Dermis blood vessel endothelial cell (primary cell): ENCODE results near the gene CEACAM18. TPM values are rescaled to one million over a fixed set of nuclear protein-coding genes. Genes with fewer than 3 reads are reported as not detected.
"Not testable (repeated sequence)": the region's sequence is repeated elsewhere in the genome, so short reads cannot be mapped to it uniquely, and the experiment has no call there.

Source experiments
- DNase-seq: peaks from one replicate; pipeline ENCODE4 v3.0.0; 2010
- total RNA-seq: library from RNA; depleted of rRNA; stranded (reverse); fragments of >200 nt; gene quantifications from 2 replicates; pipeline ENCODE4 v1.2.3, GENCODE V29; 2014

CEACAM18 gene
- total RNA-seq, 1 donor from 2014 or later = not detected

DNA sequence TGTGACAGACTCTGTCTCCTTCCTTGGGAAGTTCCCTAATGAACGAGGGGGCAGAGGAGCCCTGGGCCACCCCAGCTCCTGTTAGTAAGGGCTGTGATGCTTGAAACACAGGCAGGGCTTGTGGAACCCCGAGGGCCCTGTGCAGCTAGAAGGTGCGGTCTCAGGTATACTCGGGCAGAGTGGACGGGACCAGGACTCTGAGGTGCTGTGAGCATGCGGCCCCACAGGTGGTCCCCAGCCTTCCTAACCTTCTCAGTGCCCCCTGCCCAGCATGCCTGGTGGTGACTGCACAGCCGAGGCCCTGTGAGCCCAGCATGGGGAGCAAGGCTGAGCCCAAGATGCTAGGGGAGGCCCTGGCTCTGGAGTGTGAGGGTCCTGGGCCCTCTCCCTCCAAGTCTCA is 16.1 kb upstream of the CEACAM18 start:
- no peak for DNase-seq

DNA sequence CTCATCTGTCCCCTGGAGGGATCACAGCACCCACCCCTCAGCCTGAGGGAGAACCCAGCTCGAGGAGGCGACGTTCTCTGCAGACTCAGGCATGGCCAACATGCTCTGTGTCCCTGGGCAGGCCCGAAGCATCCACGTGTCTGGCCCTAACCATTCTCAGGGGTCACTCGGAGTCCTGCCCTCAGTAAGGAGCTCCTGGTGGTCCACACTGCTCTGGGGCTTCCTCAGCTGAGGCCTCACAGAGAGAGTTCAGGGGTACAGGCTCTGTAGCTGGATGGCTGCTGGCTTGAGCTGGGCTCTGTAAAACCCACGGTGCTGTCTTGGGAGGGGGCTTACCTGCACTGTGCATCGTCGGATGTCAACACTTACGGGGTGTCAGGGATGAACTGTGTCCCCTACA is 15.7 kb upstream of the CEACAM18 start:
- DNase-seq = no peak

DNA sequence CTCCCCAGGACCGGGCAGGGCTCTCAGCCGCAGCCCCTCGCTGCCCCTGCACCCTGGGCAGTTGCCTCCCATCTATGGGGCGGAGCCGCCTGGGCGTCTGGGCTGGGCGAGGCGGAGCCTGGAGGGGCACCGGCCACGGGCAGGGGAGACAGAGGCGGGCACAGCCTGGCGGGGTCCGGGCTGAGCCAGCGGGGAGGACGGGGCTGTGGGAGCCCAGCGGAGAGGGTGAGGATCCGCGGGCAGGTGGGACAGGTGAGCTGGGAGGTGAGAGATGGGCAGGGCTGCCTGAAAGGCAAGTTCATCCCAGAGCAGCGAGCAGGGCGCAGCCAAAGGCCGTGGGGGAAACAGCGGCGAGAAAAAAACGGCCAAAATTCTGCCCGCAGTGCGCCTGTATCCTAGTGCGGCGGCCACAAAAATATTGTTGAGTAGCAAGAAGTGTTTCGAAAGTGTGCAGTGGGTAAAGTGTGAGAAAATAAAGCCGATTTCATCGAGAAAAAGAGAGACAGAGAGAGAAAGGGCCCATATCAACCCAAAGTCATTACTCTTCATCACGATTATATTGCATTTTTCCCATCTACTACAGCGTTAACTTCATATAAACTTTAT is 14.3 kb upstream of the CEACAM18 start:
- DNase-seq = not testable (repeated sequence)

DNA sequence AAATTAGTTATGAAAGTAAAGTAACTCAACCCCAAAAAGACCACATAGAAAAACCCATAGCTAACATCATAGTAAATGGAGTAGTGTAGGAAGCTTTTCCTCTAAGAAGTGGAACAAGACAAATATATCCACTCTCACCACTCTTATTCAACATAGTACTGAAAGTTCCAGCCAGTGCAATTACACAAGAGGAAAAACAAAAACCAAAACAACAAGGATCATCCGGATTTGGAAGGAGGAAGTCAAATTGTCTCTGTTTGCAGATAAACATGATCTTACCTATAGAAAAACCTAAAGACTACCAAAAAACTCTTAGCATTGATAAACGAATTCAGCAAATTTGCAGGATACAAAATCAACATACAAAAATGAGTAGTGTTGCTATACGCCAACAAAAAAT is 11.6 kb upstream of the CEACAM18 start:
- no peak for DNase-seq

DNA sequence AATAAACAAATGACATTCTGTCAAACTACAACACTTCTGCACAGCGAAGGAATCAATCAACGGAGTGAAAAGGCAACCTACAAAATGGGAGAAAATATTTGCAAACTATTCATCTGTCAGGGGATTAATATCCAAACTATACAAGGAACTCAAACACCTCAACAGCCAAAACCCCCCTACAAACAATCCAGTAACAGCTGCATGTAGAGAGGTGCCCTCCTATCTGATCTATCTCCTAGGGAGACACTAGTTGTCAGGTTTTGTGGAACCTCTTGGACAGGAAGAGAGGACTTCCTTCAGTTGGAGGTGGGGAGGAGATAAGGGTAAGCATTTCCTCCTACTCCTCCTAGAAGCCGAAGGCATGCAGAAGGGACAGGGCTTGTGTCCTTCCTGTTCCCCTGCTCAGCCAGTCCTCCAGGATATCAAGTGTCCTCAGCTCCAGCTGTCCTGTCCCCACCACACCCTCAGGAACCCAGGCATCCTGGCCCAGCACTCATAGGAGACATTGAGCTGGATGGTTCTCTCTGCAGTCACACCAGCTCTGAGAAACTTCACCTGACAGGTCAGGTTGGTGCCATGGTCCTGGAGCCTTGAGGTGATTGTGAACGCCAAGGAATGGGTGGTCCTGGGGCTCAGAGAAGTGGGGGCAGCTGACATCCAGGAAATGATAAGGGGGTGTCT is 10.3 kb upstream of the CEACAM18 start:
- no peak for DNase-seq

DNA sequence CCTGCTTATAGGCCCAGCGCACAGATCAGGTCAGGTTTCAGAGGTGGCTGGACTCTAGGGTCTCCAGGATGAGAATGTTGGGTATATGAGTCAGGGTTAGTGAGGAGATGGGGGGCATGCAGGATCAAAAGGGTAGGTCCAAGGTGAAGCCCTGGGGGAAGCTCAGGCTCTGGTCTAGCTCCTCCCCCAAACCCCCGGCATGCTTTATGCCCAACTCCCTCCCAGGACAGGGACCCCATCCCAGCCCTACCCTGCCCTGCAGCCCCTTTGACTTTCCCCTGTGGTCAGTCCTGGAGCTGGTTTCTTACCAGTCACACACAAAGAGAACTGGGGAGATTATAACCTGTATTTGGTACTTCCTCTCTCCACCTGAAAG is 9.8 kb upstream of the CEACAM18 start:
- no peak for DNase-seq

DNA sequence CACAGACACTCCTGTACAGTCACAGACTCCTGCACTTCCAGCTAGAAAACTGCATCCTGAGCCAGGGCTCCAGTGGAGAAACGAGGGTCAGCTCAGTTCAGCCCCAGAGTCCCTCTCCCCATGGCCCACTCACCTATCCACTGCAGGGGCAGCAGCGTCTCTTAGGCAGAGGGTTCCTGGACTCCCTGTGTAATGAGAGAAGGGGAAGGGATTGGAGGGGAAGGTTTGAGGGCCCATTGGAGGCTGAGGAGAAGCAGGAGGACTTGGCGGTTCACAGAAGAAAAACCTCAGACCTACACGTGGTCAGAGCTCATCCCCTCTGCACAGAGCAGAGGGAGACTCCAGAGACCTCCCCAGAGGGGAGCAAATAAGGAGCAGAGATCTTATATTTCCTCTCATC is 9.2 kb upstream of the CEACAM18 start:
- no peak for DNase-seq

DNA sequence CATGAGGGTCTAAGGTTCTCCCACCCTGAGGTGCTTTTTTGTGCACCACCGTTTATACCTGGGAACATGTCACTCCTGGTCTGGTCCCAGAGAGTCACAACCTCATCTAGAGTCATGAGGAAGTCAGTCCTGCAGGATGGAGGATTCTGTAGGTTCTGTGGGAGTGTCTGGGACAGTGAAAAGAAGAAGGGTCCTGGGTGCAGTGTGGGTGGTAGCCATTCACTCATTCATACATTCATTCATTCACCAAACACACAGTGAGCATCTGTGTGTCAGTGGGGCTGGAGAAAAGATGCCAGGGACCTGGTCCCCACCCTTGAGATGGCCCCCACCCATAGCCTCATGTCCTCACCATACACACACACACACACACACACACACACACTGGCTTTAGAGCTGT is 8.7 kb upstream of the CEACAM18 start:
- DNase-seq = no peak

DNA sequence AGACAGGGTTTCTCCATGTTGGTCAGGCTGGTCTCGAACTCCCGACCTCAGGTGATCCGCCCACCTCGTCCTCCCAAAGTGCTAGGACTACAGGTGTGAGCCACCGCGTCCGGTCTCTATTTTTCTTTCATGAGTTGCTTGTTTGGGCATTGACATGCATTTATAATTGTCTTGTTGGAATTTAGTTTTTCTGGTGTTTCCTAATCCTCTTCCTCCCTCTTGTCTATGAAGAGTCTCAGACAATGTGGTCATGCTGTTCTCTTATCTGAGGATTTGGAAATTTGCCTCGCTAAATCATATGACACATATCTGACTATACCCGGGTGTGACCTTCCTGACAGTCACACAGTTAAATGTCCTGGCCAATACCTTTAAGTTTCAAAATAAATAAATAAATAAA is 7.4 kb upstream of the CEACAM18 start:
- DNase-seq = no peak

DNA sequence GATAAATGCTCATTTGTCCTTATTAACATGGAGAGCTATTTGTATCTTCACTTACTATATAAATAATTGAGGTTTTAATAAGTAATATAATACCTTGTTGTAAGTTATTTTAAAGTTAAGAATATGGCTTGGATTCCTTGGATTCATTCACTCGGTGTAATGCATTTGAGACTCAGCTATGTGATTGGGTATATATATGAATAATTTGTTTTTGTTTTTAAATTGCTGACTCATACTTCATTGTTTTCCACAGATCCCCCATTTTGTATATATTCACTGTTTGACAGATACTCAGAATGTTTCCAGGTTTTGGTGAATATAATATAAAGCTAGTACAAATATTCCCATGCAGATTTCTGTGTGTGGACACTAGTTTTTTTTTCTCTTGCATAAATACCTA is 6.8 kb upstream of the CEACAM18 start:
- DNase-seq = peak; percentile 3

DNA sequence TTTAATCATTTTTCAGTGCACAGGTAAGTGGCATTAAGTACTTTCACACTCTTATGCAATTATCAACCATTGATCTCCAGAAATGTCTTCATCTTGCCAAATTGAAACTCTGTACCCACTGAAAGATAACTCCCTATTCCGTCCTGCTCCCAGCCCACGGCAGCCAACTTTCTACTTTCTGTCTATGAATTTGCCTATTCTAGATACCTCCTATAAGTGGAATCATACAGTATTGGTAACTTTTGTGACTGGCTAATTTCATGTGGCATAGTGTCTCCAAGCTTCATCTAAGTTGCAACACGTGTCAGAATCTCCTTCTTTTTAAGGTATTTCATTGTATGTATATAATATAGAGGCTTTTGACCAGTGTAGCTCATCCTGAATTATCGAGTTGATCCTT is 5.7 kb upstream of the CEACAM18 start:
- DNase-seq = no peak

DNA sequence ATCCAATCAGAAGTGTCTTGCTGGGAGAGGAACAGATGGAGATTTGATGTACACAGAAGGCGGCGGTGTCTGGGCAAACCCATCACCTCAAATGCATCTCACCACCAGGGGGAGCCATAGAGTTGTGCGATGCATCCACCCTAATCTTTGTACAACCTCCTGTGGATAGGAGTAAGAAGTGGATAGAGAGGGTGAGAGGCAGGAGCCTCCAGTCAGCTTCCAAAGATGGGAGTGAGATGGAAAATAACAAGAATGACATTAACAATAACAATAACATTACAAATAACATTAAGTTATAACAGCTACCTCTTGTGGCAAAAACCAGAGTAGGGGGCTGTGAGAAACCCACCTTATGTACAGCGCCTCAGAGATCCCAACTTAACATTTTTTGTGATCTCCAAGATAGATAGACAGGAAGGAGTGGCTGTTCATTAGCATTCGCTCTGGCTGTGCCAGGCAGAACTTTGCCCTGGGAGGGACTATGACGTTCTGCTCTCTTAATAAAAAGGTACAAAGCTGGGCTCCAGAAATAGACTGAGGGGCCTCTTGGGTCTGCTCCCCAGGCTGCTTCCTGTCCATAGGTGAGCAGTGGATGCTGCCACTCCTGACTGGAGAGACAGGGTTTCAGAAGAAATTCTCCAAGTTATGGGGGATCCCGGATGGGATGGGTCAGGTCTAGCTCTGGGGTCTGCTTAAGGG is 5.2 kb upstream of the CEACAM18 start:
- peak; percentile 86 for DNase-seq

DNA sequence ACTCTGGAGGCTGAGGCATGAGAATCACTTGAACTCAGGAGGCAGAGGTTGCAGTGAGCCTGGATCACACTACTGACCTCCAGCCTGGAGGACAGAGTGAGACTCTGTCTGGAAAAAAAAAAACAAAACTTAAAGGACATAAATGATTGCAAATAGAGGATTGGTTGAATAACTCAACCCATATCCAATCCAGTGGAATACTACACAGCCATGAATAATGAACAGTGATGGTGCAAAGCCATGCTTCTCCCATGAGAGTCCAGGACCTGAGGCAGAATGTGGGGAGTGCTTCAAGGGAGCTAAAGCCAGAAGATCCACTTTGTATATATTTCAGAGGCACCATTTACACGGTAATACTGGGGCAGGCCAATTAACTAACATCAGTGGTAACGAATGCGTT is 2.2 kb upstream of the CEACAM18 start:
- DNase-seq = no peak

DNA sequence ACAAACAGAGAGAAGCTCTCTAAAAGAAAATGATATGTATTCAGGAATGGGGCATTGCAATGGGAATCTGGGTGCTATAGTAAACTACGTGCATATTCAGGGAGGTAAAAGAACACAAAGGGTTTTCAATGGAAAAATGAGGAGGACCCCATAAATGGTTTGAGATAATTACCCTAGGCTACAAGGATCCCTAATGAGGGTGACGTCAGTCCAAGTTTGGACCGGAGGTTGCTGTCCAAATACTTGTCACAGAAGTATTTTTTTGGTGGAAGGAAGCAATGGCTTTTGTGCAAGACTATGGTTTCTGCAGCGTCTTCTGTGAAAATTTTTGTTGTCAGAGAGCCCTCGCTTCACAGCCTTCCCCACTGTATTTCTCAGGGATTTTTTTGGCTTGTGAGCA is 995 bp upstream of the CEACAM18 start:
- DNase-seq = no peak

DNA sequence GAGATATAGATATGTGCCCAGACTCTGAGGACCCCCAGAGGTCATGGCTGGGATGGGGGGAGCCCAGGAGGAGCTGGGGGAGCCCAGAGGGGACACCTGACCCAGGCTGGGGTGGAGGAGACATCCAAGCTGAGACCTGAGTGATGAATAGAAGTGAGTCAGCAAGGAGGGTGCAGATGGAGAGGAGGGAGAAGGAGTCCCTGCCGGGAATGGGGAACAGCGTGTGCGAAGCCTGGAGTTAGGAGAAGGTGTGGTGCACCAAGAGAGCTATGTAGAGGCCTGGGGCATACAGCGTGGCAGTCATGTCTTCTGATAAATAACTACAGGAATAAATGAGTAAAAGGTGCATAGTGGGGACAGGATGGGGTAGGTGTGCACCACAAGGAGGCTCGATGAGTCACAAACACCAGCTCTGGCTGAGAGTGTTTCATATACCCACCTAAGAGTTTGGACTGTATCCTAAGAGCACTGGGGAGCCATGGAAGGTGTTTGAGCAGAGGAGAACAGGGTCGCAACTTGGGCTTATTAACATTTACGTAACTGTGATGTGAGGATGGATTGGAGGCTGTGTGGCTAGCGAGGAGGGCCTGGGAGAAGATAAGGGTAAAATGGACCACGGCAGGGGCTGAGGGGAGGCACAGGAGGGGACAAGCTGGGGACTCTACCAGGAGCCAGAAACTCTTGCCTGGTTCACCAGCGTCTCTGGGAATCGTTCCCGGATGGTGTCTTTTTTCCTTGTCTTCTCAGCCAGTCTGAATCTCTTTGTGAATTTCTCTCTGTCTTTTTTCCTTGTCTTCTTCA is 1.4 kb downstream of the CEACAM18 start:
- DNase-seq = no peak

DNA sequence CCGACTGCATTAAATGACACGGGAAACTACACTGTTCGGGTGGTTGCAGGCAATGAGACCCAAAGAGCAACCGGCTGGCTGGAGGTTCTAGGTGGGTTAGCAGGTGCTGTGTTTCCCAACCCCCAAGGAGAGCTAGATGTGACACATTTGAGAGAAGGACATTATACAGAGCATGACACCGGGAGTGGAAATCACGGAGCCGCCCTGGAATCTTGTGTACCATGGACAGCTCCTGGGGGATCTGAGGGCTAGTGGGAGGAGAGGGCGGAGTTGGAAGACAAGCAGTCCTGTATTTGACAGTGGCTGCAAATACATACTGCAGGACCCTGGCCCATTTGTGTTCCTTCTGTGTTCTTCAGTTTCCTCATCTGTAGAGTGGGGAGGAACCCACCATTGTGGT is 2.3 kb downstream of the CEACAM18 start:
- DNase-seq = peak; percentile 50

DNA sequence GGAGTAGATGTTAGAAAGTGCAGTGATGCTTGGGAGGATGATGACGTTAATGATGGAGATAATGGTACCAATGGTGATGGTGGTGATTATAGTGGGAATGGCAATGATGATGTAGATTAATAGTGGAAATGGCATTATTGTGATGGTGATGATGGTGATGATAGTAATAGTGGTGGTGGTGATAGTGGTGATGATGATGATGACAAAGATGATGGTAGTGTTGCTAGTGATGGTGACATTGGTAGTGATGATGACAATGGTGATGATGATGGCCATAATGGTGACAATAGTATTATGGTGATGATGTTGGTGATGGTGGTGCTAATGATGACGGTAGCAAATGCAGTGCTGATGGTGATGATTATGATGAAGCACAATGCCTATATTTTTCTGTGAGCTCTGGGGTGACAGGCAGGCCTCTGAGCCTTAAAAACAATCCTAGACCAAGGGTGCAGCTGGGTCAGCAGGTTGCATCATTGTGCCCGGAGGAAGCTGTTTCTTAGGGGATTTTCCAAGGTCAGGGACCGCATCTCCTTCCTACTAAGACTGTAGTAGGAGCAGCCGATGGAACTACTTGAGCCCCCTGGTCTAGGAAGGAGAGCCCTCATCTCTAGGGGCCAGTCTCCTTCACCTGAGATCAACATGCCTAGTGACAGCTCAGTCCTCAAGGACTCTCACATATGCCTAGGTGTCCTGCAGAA is 7.8 kb downstream of the CEACAM18 start:
- DNase-seq = no peak

DNA sequence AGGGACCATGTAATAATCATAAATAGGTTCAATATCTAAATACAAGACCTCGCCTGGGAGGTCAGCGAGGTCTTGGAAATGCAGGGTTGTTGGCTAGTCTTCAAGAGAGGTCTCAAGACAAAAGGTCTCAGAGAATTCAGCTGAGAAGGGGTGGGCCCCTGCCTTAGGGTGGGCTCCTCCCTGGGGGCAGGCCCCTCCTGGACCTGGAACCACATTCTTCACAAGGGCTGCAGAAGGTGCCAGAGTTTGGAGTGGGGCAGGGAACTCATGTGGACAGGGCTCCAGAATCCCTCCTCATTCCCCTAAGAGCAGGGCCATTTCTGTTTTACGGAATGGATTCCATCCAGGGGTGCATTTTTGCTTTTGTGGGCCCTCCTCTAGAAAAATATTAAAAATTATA is 10.2 kb downstream of the CEACAM18 start:
- DNase-seq = no peak

DNA sequence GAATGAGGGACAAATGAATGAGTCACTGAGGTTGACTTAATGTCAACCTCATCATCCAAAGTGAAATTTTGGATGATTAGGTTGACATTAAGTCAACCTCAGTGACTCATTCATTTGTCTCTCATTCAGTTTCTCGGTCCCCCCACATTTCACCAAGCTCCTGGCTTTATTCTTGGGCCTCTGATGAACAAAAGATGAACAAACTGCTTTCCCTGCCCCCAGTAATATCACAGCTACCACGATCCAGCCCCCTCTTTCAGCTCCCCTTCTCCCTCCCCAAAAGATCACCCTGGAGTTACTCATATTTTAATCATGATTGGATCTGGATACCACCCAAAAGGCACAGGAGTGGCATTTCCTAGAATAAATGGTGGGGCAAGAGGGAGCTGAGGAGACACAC is 10.8 kb downstream of the CEACAM18 start:
- no peak for DNase-seq

DNA sequence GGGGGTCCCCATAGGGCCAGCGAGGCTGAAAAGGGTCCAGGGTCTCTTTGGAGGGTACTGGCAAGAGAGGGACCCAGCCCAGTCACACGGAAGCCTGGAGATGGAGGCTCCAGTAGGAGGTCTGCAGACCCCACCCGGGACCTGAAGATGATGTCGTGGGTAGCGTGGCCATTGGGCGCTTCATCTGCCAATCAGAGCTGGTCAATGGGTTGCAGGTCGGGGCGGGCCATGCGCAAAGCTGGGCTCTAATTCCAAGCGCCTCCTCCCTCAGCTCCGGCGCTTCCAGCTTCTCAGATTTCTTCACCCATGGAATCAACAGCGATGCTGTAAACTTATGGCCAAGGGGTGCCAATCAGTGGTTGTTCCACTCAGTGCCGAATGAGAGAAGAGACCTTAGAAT is 12.3 kb downstream of the CEACAM18 start:
- DNase-seq = no peak

DNA sequence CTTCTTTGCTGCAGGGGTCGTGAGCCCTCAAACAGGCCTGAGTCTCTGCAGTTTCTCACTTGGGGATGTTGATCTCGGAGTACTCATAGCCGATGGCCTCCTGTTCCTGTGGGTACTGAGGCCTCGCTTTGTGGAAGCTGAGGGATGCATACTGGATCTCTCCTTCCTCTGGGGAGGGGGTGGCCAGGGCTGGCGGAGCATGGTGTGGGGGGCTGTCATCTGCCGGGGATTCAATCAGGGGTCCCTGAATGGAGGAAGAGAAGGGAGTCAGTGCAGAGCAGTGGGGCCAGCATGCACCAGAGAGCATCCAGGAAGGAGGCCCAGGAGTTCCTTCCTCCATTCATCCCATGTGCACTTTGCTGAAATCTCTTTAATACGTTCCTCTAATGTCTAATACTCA is 13.2 kb downstream of the CEACAM18 start:
- no peak for DNase-seq

DNA sequence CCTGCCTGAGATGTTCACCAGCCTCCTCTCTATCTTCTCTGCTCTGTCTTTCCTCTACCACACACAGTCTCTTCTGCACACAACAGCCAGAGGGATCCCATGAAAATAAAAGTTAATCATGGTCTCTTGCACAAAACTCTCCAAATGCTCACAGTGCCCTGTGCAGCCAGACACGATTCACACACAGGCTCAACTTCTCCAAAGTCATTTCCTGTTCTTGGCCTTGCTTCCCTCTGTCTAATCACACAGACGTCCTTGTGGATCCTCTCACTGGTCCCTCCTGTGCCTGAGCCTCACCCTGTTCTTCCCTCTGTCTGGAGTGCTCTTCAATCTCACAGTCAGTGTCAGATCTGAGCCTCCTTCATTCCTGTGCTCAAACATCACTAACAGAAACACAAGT is 15.4 kb downstream of the CEACAM18 start:
- no peak for DNase-seq

DNA sequence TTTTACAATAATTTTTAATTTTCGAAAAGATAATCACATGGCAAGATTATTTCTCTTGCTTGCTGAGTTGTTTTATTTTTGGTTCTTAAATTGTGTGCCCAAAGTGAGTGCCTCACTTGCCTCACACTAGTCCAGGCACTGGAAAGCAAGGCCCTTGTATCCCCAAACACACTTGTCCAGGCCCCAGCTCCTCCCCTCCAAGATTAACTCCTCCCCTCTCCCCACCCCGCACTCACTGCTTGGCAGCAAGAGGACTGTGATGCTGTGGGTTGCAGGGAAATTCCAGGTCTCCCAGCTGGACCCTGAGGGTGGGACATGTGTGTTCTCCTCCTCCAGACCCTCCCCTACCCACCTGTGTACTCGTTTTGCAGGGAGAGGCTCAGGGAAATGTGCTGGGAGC is 19.3 kb downstream of the CEACAM18 start:
- DNase-seq = no peak
